Stimulated activated CD8-positive, alpha-beta memory T cell treated with anti-CD3 and anti-CD28 coated beads, Interleukin-15, amount 100 ng/mL, for 48 hours (primary cell): ENCODE data around the gene CPNE9.

ENCODE experiments used
- DNase-seq, 2 donors: peaks; one replicate each; pipeline ENCODE4 v3.0.0-alpha.2; 2020; ENCODE audit warnings: low read depth in 2 of 2

The CPNE9 gene, protein sequence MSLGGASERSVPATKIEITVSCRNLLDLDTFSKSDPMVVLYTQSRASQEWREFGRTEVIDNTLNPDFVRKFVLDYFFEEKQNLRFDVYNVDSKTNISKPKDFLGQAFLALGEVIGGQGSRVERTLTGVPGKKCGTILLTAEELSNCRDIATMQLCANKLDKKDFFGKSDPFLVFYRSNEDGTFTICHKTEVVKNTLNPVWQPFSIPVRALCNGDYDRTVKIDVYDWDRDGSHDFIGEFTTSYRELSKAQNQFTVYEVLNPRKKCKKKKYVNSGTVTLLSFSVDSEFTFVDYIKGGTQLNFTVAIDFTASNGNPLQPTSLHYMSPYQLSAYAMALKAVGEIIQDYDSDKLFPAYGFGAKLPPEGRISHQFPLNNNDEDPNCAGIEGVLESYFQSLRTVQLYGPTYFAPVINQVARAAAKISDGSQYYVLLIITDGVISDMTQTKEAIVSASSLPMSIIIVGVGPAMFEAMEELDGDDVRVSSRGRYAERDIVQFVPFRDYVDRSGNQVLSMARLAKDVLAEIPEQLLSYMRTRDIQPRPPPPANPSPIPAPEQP

DNA sequence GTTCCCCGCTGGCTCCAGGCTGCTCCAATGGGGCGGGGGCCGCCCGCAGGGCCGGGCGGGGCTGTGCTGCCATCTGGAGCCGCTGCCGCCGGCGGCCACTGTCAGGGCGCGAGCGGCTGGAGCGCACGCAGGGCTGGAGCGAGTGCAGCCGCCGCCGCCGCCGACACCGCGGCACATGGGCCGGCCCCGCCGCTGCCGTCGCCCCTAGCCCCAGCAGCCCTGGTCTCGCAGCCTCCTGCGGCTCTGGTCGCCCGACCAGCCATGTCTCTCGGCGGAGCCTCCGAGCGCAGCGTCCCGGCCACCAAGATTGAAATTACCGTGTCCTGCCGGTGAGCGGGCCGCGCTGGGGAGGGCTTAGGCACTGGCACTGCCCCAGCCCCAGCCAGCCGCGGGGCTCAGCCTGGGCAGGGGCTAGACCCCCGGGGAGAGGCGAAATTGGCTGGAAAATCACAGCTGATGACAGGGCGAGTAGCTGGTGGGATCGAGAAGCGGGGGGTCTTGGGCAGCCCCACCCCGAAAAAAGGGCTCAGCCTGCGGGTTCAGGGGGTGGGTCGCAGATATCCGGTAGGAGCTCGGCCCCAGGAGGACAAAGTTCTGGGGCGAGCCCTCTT lies at the start of gene CPNE9:
TSS of gene CPNE9 (plus strand) at position 98 of the 611 bp plus-strand sequence. CDS start at position 262, 164 bp downstream.
- DNase-seq = no peak

DNA sequence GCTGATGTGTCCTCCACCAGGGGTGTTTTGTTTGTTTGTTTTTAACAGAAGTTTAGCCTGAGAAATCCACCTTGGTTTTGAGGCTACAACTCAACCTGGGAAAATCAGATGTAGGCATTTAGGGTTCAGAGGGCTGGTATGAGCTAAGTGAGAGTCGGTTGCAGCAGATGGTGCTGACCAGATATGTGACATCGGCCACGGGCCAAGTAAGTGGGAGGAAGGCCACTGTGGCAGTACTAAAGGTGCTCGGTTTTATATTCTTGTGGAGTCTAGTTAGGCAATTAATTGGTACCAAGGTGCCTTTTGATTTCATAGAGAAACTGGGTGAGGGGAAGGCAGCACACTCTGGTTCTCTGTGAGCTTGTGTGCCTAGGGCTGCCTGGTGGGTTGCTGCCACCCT lies 43.8 kb upstream of the CPNE9 start:
- no peak for DNase-seq

DNA sequence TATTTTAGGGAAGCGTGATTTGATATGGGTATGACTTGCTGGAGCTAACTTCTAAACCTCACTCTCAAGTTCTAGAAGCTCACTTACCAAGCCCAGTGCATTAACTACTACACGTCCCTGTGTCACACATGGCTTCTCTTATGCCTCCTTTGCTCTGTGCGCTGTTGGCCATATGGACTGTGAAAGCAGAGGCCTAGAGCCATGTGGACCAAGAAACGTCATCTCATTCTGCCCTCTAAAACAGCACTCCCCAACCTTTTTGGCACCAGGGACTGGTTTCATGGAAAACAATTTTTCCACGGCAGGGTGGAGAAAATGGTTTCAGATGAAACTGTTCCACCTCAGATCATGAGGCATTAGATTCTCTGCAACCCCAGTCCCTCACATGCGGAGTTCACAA lies 42.7 kb upstream of the CPNE9 start:
- no peak for DNase-seq

DNA sequence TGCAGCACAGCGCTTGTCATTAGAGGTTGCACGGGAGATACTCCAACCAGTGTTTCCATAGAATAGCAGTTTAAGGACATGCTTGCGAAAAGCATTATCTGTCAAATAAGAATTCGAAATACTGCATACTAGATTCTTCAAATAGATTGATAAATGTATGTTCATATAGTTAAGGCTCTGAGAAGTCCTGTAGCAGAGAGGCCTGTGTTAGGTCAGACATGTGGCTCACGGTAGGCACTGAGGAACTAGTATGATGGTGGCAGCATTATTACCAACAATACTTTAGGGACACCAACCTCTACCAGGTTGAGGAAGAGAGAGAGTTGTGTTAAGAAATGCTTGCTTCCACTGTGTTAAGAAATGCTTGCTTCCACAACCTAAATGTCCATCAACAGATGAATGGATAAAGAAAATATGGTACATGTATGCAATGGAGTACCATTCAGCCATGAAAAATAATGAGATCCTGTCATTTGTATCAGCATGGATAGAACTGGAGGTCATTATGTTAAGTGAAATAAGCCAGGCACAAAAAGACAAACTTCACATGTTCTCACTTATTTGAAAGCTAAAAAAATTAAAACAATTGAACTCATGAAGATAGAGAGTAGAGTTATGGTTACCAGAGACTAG lies 39.4 kb upstream of the CPNE9 start:
- DNase-seq = no peak

DNA sequence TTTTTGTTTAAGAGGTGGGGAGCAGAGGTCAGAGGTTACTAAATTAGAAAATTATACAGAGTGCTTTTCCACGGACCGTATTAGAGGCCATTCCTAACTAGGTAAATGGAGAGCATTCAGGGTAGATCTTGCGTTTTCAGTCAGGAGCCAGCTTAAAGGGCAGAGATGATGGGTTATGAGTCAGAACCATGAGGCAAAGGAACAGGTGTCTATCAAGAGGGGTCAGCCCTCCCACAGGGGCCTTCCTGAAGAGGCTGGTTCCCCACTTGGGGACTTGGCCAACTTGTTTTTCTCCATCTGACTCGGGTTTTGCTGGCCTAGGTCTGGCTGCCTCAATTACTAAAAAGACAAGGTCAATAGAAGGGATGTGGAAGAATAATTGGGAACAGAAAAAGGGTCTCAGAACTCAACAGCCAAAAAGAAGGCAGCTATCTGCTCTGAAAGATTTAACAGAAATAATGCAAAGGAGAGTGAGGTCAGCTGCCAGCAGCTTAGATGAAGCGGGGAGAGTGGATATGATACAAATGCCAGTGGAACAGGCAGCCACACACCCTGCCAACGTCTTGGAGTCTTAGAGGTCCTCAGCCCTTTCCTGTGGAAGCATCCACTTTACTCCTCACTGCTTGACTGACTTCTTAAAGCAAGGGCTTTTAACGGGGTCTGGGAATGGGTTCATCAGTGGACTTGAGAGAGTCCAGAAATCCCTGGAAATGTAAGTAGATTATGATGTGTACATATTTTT lies 36.8 kb upstream of the CPNE9 start:
- no peak for DNase-seq

DNA sequence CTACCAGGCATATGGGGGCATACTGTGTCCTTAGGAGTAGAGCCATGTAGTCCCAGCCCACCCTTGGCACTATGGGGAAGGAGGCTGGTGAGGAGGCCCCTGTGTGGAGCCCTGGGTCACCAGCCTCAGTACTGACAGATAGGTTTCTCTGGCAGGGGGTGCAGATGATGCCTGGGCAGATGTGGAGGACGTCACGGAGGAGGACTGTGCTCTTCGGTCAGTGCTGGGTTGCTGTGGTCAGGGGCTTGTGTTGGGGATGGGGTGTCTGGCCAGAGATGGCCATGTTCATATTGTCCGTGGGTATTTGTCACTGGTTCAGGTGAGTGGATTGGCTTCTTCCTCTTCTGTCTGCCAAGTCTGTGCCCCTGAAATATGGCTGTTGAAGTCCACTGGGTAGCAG lies 34.4 kb upstream of the CPNE9 start:
- DNase-seq = no peak

DNA sequence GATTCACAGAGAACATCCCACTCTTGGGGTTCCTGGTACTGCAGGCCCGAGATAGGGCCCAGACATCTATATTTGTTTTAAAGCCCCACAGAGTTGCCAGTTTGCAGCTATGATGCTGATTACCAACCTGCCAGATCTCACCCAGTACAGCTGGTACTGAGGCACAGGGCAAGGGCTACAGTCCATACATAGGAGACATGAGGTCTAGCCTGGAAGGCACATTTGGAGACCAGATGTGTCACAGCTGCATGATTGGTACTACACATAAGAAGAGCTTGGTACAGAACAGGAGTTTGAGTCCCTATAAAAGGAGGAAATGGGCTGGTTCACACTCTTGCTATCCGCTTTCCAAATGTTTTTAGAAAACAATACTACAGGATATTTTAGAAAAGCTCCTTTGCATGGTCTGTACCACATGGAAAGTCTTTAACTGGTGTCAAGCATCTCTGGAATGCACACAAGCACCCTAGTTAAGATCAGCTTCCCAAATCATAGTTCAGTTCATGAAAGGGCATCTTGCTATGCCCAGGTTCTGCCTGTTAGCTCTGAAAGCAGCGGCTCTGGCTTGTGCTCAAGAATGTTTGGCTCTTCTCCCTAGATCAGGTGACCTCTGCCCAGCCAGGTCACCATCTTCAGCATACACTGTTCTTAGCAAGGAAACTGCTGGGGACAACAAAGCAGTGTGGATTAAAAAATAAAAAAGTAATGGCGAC lies 33.8 kb upstream of the CPNE9 start:
- DNase-seq = no peak

DNA sequence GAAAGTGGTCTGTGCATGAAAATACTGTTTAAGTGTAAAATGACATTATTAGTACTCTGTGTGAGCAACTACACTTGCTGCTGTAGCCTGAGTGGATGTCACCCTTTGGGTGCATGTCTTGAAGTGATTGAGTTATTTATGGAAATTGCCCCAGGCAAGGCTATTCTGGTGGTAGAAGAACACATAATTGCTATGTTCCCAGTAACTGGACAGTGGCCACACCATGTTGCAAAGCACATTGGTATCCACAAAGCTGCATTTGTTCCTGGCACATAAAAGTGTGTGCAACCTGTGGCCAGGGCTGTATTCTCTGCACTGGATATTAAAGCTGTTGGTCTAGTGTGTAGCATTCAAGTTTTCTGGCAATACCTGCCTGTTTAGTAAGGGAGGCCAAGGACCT lies 30.6 kb upstream of the CPNE9 start:
- DNase-seq = no peak

DNA sequence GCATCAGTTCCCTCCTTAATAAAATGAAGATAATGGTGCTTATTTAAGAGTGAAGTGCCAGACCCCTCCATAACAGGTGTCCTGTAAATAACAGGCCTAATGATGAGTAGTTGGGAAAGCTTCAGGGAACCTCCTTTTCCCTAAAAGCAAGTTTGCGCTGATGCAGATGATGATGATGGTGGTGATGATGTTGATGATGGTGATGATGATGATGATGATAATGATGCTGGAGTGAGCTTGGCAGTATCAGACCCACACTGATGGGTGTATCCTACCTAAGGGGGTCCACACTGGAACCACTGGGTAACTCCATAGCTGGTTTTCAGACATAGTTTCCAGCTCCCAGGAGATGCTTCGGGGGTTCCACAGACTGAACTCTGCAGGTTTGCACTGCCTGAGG lies 29.9 kb upstream of the CPNE9 start:
- no peak for DNase-seq

DNA sequence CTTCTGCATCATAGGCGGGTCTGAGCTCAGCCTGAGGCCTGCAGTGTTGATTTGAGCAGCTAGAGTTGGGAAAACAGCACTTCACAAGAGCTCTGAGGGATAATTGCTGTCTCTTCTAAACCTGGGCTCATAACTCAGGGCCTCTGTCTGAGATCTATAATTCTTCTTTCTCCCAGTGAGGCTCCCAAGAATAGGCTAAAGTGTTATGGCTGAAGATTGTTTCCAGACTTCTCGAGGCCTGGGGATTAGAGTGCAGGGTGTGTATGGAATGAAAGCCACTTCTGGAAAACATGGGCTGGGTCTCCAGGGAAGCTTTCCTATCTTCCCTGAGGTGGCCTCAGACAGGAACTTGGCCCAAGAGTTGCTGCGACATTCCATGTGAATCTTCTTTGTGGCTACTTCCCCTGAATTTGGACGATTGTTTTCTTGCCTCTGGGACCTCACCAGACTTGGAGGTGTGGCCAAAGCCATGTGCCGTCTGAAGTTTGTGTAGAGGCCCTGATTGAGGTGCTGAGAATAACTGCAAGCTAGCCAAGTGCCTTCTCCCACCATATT lies 27.8 kb upstream of the CPNE9 start:
- DNase-seq = no peak

DNA sequence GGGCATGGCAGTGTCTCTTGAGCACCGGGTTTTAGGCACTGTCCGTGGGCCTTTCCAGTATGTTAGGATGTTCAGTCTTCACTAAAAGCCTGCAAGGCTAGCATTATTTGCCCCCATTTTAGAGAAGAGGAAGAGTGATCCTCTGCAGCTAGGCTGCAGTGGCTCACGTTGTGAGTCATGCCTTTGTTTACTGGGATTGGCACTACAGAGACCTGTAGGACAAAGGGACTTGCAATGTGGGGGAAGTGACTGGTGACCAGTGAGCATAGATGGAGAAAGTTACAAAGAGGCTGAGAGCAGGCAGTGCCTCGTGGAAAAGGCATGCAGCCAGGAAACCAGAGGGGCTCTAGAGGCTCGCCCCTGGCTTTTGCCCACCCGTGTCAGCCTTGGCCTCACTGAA lies 26.8 kb upstream of the CPNE9 start:
- DNase-seq = no peak

DNA sequence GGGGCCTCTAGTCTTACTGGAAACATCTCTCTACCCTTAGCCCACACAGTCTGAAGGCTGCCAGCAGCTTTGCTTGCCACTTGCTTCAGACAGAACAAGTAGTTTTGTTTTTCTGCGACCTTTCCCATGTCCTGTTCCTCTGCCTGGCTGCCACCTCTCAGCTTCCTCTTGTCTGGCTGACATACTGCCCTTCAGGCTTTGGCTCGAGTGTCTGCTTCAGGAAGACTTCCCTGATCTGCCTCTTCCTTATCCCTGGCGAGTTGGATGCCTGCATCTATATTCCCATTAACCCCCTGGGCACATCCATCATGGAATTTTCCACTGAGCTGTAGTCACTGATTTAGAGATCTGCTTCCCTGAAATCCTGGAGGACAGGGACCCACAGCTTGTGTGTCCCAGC lies 25.1 kb upstream of the CPNE9 start:
- DNase-seq = no peak

DNA sequence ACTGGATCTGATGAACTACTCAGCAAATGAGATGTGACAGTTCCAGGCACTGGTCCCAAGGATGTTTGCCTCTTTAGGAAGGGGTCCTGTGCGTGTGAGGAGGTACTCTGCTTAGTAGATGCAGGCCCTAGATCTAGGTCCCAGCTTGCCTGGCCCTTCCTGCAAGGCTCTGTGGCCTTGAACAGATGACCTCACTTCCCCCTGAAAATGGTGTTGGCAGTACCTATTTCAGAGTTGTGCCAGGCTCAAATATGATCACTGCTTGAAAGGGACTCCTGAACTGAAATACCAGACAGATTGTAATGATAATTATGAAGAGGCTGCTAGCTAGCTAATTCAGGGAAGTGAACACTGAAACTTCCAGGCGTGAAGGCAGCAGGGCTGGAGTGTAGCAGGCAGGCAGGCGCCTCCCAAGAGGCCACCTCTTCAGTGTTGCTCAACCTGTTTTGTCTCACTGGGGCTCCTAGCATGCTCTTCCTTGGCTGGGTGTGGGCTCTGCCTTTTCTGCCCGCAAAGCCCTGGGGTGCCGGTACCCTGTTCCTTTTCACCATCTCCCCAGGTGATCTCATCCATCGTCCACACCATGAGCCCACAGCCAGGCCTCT lies 24.1 kb upstream of the CPNE9 start:
- DNase-seq = no peak

DNA sequence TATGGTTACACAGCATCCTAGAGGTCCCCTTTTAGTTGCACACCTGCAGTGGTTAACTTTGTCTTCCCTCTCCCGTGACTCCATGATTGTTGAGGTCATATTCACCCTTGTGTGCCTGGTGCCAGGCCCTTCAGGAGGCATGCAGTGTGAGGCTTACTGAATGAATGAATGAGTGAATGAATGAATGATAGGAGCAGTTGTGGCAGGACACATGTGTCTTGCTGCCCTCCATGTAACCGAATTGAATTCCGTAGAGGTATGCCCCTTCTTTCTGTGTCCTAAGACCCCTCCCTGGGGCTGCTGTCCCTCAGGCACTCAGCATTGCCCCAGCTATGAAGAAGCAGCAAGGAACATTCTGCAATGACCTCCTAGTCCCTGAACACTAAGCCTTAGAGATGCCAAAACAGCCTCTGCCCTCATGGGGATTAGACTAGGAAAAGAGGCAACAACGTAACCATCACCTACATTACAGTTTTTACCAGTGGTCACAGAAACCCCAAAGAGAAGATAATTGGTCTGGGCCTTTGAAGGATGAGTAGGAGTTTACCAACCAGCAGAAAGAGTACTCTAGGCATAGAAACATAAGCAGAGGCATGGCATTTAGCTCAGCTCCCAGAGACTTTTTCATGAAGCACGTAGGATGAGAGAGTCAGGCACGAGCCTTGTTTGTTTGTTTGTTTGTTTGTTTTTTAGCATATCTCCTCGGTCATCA lies 22.5 kb upstream of the CPNE9 start:
- no peak for DNase-seq

DNA sequence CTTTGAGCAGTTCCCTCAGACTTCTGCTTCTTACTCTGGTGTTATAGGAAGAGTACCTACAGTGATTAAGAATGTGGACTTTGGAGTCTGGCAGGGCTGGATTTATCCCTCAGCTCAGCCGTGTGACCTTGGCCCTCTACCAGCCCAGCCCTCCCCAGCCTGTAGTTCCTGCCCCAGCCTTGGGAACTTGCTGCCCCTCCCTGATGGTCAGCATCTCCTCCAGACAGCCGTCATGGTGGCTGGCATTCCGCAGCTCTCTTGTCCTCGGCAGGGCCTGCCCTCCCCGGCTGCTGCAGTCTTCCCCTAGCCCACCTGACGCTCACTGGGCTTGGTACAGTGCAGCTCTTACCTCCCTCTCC lies 21.9 kb upstream of the CPNE9 start:
- no peak for DNase-seq

DNA sequence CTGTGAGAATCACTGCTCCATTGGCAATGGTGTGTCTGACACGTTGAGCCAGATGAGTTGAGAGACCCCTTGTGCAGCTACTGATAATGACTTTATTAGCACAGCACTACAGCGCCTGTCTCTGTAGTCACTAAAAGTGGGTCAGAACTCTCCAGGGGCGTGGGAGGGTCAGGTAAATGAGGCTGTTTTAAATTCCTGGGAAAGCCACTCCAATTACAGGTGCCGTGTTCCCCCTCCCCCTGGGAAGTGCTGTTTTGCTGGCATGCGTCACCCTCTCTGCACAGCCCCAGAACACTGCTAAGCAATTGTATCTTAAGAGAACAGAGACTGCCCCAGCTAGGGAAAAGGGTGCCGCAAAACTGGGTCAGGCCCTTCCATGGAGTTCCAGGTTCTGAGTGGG lies 21.5 kb upstream of the CPNE9 start:
- no peak for DNase-seq

DNA sequence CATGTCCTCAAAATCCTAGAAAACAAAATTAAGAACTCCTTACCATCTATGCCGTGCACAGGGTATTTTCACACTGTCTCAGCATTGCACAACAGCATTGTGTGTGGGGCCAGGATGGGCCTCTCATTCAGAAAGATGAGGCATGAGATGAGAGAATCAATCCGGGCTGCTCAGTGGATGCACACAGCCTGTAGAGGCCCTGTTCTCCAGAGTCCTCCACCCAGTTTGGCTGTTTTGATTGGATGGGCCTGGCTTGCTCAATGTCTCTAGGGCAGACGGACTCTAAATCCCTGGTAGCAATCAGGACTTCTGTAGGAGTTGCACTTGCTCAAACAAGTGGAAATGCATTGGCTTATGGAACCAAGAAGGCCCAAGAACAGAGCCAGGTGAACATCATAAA lies 20.2 kb upstream of the CPNE9 start:
- no peak for DNase-seq

DNA sequence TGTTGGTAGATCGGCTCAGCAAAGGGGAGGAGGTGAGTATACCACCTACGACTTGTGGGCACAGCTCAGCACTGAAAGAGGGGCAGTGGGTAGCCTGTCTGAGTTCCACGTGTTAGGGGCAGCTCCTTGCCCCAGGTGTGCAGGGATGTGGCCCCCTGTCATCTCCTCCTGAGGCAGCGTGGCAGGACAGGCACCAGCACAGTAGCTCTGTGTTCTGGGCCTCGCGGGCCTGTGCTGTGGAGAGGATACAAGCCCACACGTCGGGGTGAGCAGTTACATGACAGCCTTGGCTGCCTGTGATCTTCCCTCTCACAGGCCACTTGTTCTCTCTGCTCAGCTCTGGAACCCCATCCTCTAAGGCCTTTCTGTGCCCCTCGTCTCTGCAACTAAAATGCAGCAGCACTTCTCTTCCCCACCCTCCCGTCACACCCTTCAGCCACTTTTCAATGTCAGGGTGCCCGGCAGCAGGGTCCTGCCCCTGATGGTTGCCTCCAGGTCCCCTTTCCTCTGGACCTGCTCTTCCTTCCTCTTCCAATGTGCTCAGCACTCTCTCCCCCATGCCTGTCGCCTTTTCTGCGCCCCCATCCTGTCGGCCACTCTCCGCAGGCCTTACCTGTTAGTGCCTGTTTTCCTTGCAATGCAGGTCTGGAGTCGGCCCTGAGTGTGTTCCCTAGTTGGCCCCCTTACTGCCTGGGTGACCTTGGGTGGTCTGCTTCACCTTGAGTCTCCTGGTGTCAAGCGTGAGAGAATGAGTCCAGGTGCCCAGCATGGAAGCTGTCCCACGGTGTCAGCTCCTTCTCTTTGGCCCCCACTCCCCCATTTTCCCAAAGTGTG lies 18.2 kb upstream of the CPNE9 start:
- DNase-seq = no peak

DNA sequence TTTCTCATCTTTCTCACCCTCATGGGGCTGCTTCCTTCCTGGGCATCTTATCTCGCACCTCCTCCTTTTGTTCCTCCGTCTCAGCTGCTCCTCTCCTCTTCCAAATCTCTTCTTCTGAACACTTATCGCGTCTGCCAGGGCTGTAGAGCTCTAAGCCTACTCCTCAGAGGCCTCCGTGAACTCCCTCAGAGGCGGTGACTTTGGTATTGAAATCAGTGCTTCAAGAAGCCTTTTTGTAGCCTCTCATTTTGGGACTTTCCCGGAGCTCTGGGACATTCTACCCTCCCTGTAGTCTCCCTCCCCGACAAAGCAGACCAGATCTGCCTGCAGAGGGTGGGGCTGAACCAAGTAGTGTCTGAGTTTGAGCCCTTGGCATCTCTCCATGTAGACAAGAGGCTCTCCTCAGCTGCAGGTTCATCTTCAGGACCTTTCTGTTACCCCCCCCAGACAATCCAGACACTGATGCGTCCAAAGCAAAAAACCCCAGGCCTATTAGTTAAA lies 17.5 kb upstream of the CPNE9 start:
- no peak for DNase-seq
